Measurements from ENCODE around the gene SCRG1. TPM values are rescaled to one million over a fixed set of nuclear protein-coding genes. Genes with fewer than 3 reads are reported as not detected.

SCRG1 gene
- total and polyA plus RNA-seq, 2 donors (not counting 3 experiments of a cell fraction or from before 2014, with no cell fraction given): not detected

- Histone ChIP-seq H3K27me3 (ENCODE audit: control insufficient read depth in 2 of 2, insufficient read depth in 2 of 2, low read length in 2 of 2) (peaks cover 2 to 7% of the 10 kb centered on the region in 2 experiments), H4K20me1 (replicated peaks; ENCODE audit: control insufficient read depth, extremely low read depth, insufficient read depth, low read length) (no peaks in the 10 kb centered on the region), H3K9ac (replicated peaks; ENCODE audit: extremely low read depth, insufficient read depth, low read length) (no peak overlapping the region), H3K4me3 (replicated peaks in 1 of 3; ENCODE audit: insufficient read depth in 1 of 3, low read depth in 1 of 3, low read length in 3 of 3) (no peak overlapping the region), H3K27ac (ENCODE audit: insufficient read depth, low read depth, low read length) (no peak overlapping the region), H3K36me3 (ENCODE audit: control insufficient read depth in 2 of 2, extremely low read depth in 1 of 2, insufficient read depth in 2 of 2, low read length in 2 of 2) (no peaks in the 10 kb centered on the region), H3K9me1 (replicated peaks; ENCODE audit: control insufficient read depth, extremely low read depth, insufficient read depth, low read length) (no peaks in the 10 kb centered on the region), H3K79me2 (ENCODE audit: control insufficient read depth, insufficient read depth, low read length) (no peaks in the 10 kb centered on the region), H3K9me3 (replicated peaks; ENCODE audit: control insufficient read depth, insufficient read depth, low read length) (no peaks in the 10 kb centered on the region), H3K4me1 (ENCODE audit: control insufficient read depth, extremely low read depth, insufficient read depth, low read length) (no peaks in the 10 kb centered on the region), H2AFZ (ENCODE audit: low read depth, low read length) (peak overlapping the region; percentile 20), H3K4me2 (ENCODE audit: insufficient read depth, low read length) (no peak overlapping the region)
- FAIRE-seq: peak; percentile 57
- DNase-seq (ENCODE audit: low read depth, low spot score): peak; percentile 12
- TF ChIP-seq CTCF (IDR thresholded peaks at IDR 0.05; ENCODE audit: extremely low read depth in 1 of 2, insufficient read depth in 1 of 2, low read depth in 1 of 2, low read length in 2 of 2) (peak in 1 of 2 donors; percentile 30), POLR2A (IDR thresholded peaks at IDR 0.05; ENCODE audit: low read depth, low read length) (no peak), POLR2AphosphoS5 (IDR thresholded peaks at IDR 0.05; ENCODE audit: insufficient read depth, low read depth, low read length) (no peak)
- dilution Hi-C loops (cut with MboI; ENCODE audit: extremely low pct_ligation_motif_present, low sequenced_read_pairs) (no loop called here), intact Hi-C loops (cut with micrococcal nuclease) (no loop called here)
- CTCF ChIA-PET: interaction anchor here (0.6 to 1.2 kb wide), 14 partner anchors 9 to 347 kb away, joined by 3 to 15 read pairs (median 5); partner anchors contain the start of genes HMGB2 and SAP30
- POLR2A ChIA-PET: no interaction called here
- no TSS peak for BruUV-seq (replicated peaks)
Measured at GRCh38 chr4:173360587-173361221, 38.2 kb downstream of the SCRG1 start.

DNA sequence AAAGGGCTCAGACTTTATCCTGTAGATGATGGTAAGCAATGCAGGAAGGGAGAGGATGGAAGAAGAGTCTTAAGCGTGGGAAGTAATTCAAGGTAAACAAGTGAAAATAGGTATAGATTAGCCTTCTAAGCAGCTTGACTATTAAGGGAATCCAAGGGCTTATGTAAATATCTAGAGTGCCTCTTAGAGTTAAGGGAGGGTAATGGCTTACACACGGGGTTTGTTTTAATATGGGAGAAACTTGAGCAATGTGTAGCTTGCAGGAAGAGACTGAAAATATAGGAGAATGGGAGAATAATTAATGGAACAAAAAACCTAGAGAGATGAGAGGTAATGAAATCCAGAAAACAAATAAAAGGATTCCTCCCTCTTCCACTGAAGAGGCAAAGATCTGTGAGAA, 41.0 kb downstream of the SCRG1 start:
- no peaks in the 10 kb centered on the region for H3K9me3 ChIP-seq (replicated peaks; ENCODE audit: control insufficient read depth, insufficient read depth, low read length)

More for the DNA sequence above, 41.0 kb downstream of the SCRG1 start:
- Histone ChIP-seq H3K4me2 (ENCODE audit: insufficient read depth, low read length) (no peak overlapping the region), H3K4me3 (replicated peaks in 1 of 3; ENCODE audit: insufficient read depth in 1 of 3, low read depth in 1 of 3, low read length in 3 of 3) (no peak overlapping the region), H2AFZ (ENCODE audit: low read depth, low read length) (no peak overlapping the region), H3K9me1 (replicated peaks; ENCODE audit: control insufficient read depth, extremely low read depth, insufficient read depth, low read length) (no peaks in the 10 kb centered on the region), H3K9ac (replicated peaks; ENCODE audit: extremely low read depth, insufficient read depth, low read length) (no peak overlapping the region), H3K27me3 (ENCODE audit: control insufficient read depth in 2 of 2, insufficient read depth in 2 of 2, low read length in 2 of 2) (peaks cover 2 to 7% of the 10 kb centered on the region in 2 experiments), H4K20me1 (replicated peaks; ENCODE audit: control insufficient read depth, extremely low read depth, insufficient read depth, low read length) (no peaks in the 10 kb centered on the region), H3K79me2 (ENCODE audit: control insufficient read depth, insufficient read depth, low read length) (no peaks in the 10 kb centered on the region), H3K4me1 (ENCODE audit: control insufficient read depth, extremely low read depth, insufficient read depth, low read length) (no peaks in the 10 kb centered on the region), H3K36me3 (ENCODE audit: control insufficient read depth in 2 of 2, extremely low read depth in 1 of 2, insufficient read depth in 2 of 2, low read length in 2 of 2) (no peaks in the 10 kb centered on the region), H3K27ac (ENCODE audit: insufficient read depth, low read depth, low read length) (no peak overlapping the region)
- FAIRE-seq (no peak), DNase-seq (ENCODE audit: low read depth, low spot score) (no peak)
- CTCF ChIA-PET: interaction anchor here (0.8 to 2.1 kb wide), 4 partner anchors 10 to 39 kb away, joined by 4 to 8 read pairs (median 4); partner anchors contain the start of gene SAP30
- intact Hi-C loops (cut with micrococcal nuclease): no loop called here
- POLR2A ChIA-PET: no interaction called here
- dilution Hi-C loops (cut with MboI; ENCODE audit: extremely low pct_ligation_motif_present, low sequenced_read_pairs): no loop called here
- TF ChIP-seq CTCF (IDR thresholded peaks at IDR 0.05; ENCODE audit: extremely low read depth in 1 of 2, insufficient read depth in 1 of 2, low read depth in 1 of 2, low read length in 2 of 2) (no peak), POLR2AphosphoS5 (IDR thresholded peaks at IDR 0.05; ENCODE audit: insufficient read depth, low read depth, low read length) (no peak), EZH2 (IDR thresholded peaks at IDR 0.05; ENCODE audit: borderline replicate concordance, low read depth, low read length, severe bottlenecking) (no peak), POLR2A (IDR thresholded peaks at IDR 0.05; ENCODE audit: low read depth, low read length) (no peak)
- TF ChIP-seq, protein P1, sequence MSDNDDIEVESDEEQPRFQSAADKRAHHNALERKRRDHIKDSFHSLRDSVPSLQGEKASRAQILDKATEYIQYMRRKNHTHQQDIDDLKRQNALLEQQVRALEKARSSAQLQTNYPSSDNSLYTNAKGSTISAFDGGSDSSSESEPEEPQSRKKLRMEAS (IDR thresholded peaks at IDR 0.05; ENCODE audit: insufficient read depth, insufficient read length): no peak
- no TSS peak for BruUV-seq (replicated peaks)

All from endothelial cell of umbilical vein (primary cell).